ENCODE data around the gene MINDY4. TPM values are rescaled to one million over a fixed set of nuclear protein-coding genes. Genes with fewer than 3 reads are reported as not detected.

Gene MINDY4
- total and polyA plus RNA-seq, 10 of the 15 experiments (the other 5 are each of a cell fraction or from before 2014, with no cell fraction given): 0.10 to 0.90 (median 0.40) TPM

DNA sequence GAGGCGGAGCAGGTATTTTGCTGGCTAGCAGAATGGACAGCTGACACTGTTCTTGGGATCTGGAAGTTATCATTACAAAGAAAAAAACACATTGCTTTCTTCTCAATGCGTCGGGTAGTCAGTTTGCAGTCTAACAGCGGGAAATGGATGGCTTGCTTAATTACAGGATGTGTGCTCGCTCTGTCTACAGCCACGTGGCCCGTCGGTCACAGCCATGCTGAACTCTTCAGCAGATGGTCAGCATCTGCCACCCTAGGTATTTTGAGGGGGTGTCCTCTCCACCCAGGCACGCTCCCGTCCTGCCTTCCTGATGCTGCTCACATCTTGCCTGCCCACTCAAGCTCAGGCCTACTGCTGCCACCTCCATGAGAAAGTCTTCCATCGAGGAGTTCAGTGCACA is 39.6 kb upstream of the MINDY4 start:
- H3K4me3 ChIP-seq: no peak overlapping the region
- intact Hi-C loops (cut with micrococcal nuclease; ENCODE audit: unreplicated experiment): no loop called here
- no peaks in the 10 kb centered on the region for H3K9me3 ChIP-seq (replicated peaks; ENCODE audit: control insufficient read depth, insufficient read depth, low read length)
- H3K79me2 ChIP-seq (ENCODE audit: control insufficient read depth, insufficient read depth, low read length): no peaks in the 10 kb centered on the region
- POLR2A ChIA-PET: no interaction called here
- H3K4me1 ChIP-seq (ENCODE audit: control insufficient read depth, insufficient read depth, low read length): no peaks in the 10 kb centered on the region
- SMC1A ChIA-PET (ENCODE audit: uncharacterized antibody, unreplicated experiment): no interaction called here
- no peak overlapping the region for H2AFZ ChIP-seq (ENCODE audit: control insufficient read depth, low read depth, low read length)
- no peaks in the 10 kb centered on the region for H3K36me3 ChIP-seq (ENCODE audit: control insufficient read depth in 2 of 2, insufficient read depth in 2 of 2, low read length in 1 of 2)
- ATAC-seq: no peak
- no peaks in the 10 kb centered on the region for H4K20me1 ChIP-seq (ENCODE audit: control insufficient read depth, insufficient read depth)
- in situ Hi-C loops (cut with MboI): no loop called here
- RAD21 ChIA-PET (ENCODE audit: unreplicated experiment): no interaction called here
- TF ChIP-seq, protein P1, sequence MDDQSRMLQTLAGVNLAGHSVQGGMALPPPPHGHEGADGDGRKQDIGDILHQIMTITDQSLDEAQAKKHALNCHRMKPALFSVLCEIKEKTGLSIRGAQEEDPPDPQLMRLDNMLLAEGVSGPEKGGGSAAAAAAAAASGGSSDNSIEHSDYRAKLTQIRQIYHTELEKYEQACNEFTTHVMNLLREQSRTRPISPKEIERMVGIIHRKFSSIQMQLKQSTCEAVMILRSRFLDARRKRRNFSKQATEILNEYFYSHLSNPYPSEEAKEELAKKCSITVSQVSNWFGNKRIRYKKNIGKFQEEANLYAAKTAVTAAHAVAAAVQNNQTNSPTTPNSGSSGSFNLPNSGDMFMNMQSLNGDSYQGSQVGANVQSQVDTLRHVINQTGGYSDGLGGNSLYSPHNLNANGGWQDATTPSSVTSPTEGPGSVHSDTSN (IDR thresholded peaks at IDR 0.05; ENCODE audit: insufficient replicate concordance, low read depth, low read length): no peak
- TF ChIP-seq CBX3 (IDR thresholded peaks at IDR 0.05; ENCODE audit: borderline replicate concordance, low read depth): no peak
- no peak overlapping the region for H3K27ac ChIP-seq (ENCODE audit: control insufficient read depth, insufficient read depth)
- BruUV-seq (replicated peaks): no TSS peak
- no peak for FAIRE-seq
- H3K9ac ChIP-seq (ENCODE audit: control insufficient read depth, insufficient read depth, low read length): no peak overlapping the region
- CTCF ChIA-PET: interaction anchor here (1.4 kb wide), 1 partner anchor 180 kb away, joined by 4 read pairs; no protein-coding TSS in a partner anchor
- no peak overlapping the region for H3K4me2 ChIP-seq (ENCODE audit: control insufficient read depth, insufficient read depth)
- 54% methylated on average over 11 of the region's 11 CpGs for WGBS (ENCODE audit: insufficient coverage, insufficient replicate concordance, low lambda C conversion rate, missing lambda C conversion rate)
- peaks cover 6 to 7% of the 10 kb centered on the region in 2 experiments; a peak in 3 of 4 replicates for H3K27me3 ChIP-seq (replicated peaks in 1 of 2; ENCODE audit: control insufficient read depth in 2 of 2, insufficient read depth in 2 of 2, low read length in 1 of 2)
- DNase-seq (ENCODE audit: low read depth, low spot score): no peak

DNA sequence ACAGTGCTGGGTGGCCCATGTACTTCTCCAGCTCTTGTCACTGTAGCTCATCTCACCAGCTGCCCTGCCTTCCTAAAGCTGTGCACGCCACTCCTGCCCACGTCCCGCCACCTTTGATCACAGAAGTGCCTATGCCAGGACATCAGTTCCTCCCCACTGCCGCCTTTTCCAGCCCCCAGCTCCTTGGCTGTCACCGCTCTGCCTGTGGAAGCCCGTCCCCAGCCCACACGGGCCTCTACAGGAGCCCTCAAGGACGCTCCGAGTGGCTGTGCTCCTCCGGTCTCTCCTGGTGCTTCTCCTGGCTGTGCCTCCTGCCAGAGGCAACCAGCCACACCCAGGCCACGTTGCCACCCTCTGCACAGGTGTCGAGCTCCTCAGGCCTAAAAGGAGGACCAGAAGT is 38.6 kb upstream of the MINDY4 start:
- no peak overlapping the region for H2AFZ ChIP-seq (ENCODE audit: control insufficient read depth, low read depth, low read length)
- no peak for ATAC-seq
- H3K4me3 ChIP-seq: no peak overlapping the region
- no peak overlapping the region for H3K9ac ChIP-seq (ENCODE audit: control insufficient read depth, insufficient read depth, low read length)
- in situ Hi-C loops (cut with MboI) (no loop called here), intact Hi-C loops (cut with micrococcal nuclease; ENCODE audit: unreplicated experiment) (no loop called here)
- RAD21 ChIA-PET (ENCODE audit: unreplicated experiment): no interaction called here
- no peaks in the 10 kb centered on the region for H3K36me3 ChIP-seq (ENCODE audit: control insufficient read depth in 2 of 2, insufficient read depth in 2 of 2, low read length in 1 of 2)
- peaks cover 6 to 7% of the 10 kb centered on the region in 2 experiments; a peak in 3 of 4 replicates for H3K27me3 ChIP-seq (replicated peaks in 1 of 2; ENCODE audit: control insufficient read depth in 2 of 2, insufficient read depth in 2 of 2, low read length in 1 of 2)
- BruUV-seq (replicated peaks): no TSS peak
- SMC1A ChIA-PET (ENCODE audit: uncharacterized antibody, unreplicated experiment): no interaction called here
- no peaks in the 10 kb centered on the region for H3K4me1 ChIP-seq (ENCODE audit: control insufficient read depth, insufficient read depth, low read length)
- no peaks in the 10 kb centered on the region for H3K9me3 ChIP-seq (replicated peaks; ENCODE audit: control insufficient read depth, insufficient read depth, low read length)
- H4K20me1 ChIP-seq (ENCODE audit: control insufficient read depth, insufficient read depth): no peaks in the 10 kb centered on the region
- no peak overlapping the region for H3K4me2 ChIP-seq (ENCODE audit: control insufficient read depth, insufficient read depth)
- DNase-seq (ENCODE audit: low read depth, low spot score): no peak
- FAIRE-seq: no peak
- no peaks in the 10 kb centered on the region for H3K79me2 ChIP-seq (ENCODE audit: control insufficient read depth, insufficient read depth, low read length)
- TF ChIP-seq HDAC6 (IDR thresholded peaks at IDR 0.05; ENCODE audit: unreplicated experiment) (no peak), FOS (IDR thresholded peaks at IDR 0.05; ENCODE audit: borderline replicate concordance, extremely low read depth, insufficient read length) (no peak), MYC (IDR thresholded peaks at IDR 0.05; ENCODE audit: insufficient read depth, insufficient read length, insufficient replicate concordance, low read length, severe bottlenecking) (no peak)
- POLR2A ChIA-PET: no interaction called here
- H3K27ac ChIP-seq (ENCODE audit: control insufficient read depth, insufficient read depth): no peak overlapping the region
- CTCF ChIA-PET: interaction anchor here (1.4 kb wide), 1 partner anchor 181 kb away, joined by 4 read pairs; no protein-coding TSS in a partner anchor
- 35% methylated on average over 12 of the region's 12 CpGs for WGBS (ENCODE audit: insufficient coverage, insufficient replicate concordance, low lambda C conversion rate, missing lambda C conversion rate)
